ENCODE results near the gene ARL14EPL. TPM values are rescaled to one million over a fixed set of nuclear protein-coding genes. Genes with fewer than 3 reads are reported as not detected.

Gene ARL14EPL
- total RNA-seq, 2 experiments from 2014 or later, result not detected

DNA sequence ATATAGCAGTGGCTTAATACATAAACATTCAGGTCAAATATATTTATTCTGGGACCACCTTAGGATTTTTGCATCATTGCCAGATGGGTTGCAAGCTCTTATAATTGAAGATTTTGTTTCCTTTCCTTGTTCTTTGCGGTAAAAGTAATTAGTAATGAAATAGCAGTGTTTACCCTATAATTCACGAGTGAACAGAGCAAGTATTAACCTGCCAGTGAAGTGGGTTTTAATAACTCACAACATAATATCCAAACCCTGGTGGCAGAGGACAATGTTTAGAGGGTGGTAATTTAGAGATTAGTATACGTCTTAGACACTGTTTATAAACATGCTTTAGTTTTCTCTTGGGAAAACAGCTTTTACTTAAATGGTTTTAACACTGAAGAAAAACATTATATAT, 11.8 kb downstream of the ARL14EPL start:
- TF ChIP-seq, protein P1, sequence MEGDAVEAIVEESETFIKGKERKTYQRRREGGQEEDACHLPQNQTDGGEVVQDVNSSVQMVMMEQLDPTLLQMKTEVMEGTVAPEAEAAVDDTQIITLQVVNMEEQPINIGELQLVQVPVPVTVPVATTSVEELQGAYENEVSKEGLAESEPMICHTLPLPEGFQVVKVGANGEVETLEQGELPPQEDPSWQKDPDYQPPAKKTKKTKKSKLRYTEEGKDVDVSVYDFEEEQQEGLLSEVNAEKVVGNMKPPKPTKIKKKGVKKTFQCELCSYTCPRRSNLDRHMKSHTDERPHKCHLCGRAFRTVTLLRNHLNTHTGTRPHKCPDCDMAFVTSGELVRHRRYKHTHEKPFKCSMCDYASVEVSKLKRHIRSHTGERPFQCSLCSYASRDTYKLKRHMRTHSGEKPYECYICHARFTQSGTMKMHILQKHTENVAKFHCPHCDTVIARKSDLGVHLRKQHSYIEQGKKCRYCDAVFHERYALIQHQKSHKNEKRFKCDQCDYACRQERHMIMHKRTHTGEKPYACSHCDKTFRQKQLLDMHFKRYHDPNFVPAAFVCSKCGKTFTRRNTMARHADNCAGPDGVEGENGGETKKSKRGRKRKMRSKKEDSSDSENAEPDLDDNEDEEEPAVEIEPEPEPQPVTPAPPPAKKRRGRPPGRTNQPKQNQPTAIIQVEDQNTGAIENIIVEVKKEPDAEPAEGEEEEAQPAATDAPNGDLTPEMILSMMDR (IDR thresholded peaks at IDR 0.05), result no peak
- H3K27ac Mint-ChIP-seq, result no peak overlapping the region
- peaks cover 11% of the 10 kb centered on the region for H3K27me3 Mint-ChIP-seq
- no peak overlapping the region for H3K4me3 Mint-ChIP-seq
- DNase-seq (no peak), ATAC-seq (no peak)
- ChIA-PET CTCF (interaction anchor here (1.4 to 2.2 kb wide), 2 partner anchors 14 to 43 kb away, joined by 3 to 4 read pairs; no protein-coding TSS in a partner anchor), POLR2A (interaction anchor here (1.2 kb wide), 1 partner anchor 17 kb away, joined by 3 read pairs; no protein-coding TSS in a partner anchor)
- H3K9me3 Mint-ChIP-seq, result no peaks in the 10 kb centered on the region
- H3K36me3 Mint-ChIP-seq (ENCODE audit: low read depth), result no peaks in the 10 kb centered on the region
- intact Hi-C loops (cut with micrococcal nuclease), result no loop called here
- peaks cover 4% of the 10 kb centered on the region for H3K4me1 Mint-ChIP-seq (ENCODE audit: low read depth)

DNA sequence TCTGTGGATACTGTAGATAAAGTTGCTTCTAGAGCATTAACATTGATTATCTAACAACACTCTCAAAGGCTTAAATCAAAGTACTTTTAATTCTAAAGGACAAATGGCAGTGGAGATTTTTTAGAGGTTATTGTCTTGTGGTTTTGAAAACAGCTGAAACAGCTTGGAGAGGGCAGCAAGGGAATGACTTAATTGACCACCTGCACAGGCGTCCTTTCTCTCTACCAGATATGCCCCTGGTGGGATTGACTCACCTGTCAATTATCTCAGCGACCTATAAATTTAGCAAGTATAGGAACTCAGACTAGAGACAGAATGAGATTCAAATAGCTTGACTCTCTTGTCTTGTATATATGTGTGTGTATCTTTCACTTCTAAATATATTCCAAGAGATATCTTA, 13.5 kb downstream of the ARL14EPL start:
- Mint-ChIP-seq H3K4me3 (no peak overlapping the region), H3K27me3 (peaks cover 14% of the 10 kb centered on the region), H3K4me1 (ENCODE audit: low read depth) (no peaks in the 10 kb centered on the region), H3K36me3 (ENCODE audit: low read depth) (no peaks in the 10 kb centered on the region), H3K27ac (no peak overlapping the region), H3K9me3 (no peaks in the 10 kb centered on the region)
- intact Hi-C loops (cut with micrococcal nuclease), result no loop called here
- ChIA-PET POLR2A (no interaction called here), CTCF (no interaction called here)
- DNase-seq (no peak), ATAC-seq (no peak)
- TF ChIP-seq, protein P1 (IDR thresholded peaks at IDR 0.05), result no peak

DNA sequence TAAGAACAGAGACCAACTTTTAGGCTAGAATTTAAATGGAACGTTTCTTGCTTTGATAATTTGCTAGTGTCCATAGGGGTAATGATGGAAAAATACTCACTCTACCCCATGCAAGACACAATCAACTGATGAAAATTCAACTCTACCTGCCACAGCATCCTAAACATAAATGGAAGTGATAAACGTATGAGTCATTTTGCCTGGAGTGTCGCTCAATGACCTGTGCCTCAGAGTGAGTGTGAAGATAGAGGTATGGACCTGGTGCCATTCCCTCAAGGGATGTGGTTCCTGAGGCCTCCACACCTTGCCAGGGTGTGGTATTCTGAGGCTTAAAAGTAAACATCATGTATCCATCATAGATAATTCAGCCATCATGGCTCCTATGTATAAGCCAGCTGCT, 14.0 kb downstream of the ARL14EPL start:
- TF ChIP-seq, protein P1 (IDR thresholded peaks at IDR 0.05), result no peak
- peaks cover 14% of the 10 kb centered on the region for H3K27me3 Mint-ChIP-seq
- no peaks in the 10 kb centered on the region for H3K36me3 Mint-ChIP-seq (ENCODE audit: low read depth)
- no peak overlapping the region for H3K27ac Mint-ChIP-seq
- CTCF ChIA-PET, result no interaction called here
- intact Hi-C loops (cut with micrococcal nuclease), result no loop called here
- ATAC-seq, result no peak
- no peak overlapping the region for H3K4me3 Mint-ChIP-seq
- no peaks in the 10 kb centered on the region for H3K4me1 Mint-ChIP-seq (ENCODE audit: low read depth)
- DNase-seq, result no peak
- POLR2A ChIA-PET, result no interaction called here
- no peaks in the 10 kb centered on the region for H3K9me3 Mint-ChIP-seq

DNA sequence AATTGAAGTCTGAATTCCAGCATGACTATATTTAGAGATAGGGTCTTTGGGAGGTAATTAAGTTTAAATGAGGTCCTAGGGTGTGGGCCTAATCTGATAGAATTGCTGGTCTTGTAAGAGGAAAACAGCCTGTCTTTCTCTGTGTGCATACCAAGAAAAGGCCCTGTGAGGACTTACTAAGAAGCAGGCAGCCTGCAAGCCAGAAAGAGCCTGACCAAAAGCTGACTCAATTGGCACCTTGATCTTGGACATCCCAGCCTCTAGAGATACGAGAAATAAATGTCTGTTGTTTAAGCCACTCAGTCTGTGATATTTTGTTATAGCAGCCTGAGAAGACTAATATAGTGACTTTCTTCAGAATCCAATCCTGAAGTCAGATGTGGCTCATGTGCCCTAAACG, 14.6 kb downstream of the ARL14EPL start:
- peaks cover 14% of the 10 kb centered on the region for H3K27me3 Mint-ChIP-seq
- H3K4me3 Mint-ChIP-seq, result no peak overlapping the region
- H3K4me1 Mint-ChIP-seq (ENCODE audit: low read depth), result no peaks in the 10 kb centered on the region
- H3K36me3 Mint-ChIP-seq (ENCODE audit: low read depth), result no peaks in the 10 kb centered on the region
- intact Hi-C loops (cut with micrococcal nuclease), result no loop called here
- CTCF ChIA-PET, result no interaction called here
- POLR2A ChIA-PET, result no interaction called here
- H3K27ac Mint-ChIP-seq, result no peak overlapping the region
- ATAC-seq (no peak), DNase-seq (no peak)
- H3K9me3 Mint-ChIP-seq, result no peaks in the 10 kb centered on the region
- TF ChIP-seq, protein P1 (IDR thresholded peaks at IDR 0.05), result no peak

DNA sequence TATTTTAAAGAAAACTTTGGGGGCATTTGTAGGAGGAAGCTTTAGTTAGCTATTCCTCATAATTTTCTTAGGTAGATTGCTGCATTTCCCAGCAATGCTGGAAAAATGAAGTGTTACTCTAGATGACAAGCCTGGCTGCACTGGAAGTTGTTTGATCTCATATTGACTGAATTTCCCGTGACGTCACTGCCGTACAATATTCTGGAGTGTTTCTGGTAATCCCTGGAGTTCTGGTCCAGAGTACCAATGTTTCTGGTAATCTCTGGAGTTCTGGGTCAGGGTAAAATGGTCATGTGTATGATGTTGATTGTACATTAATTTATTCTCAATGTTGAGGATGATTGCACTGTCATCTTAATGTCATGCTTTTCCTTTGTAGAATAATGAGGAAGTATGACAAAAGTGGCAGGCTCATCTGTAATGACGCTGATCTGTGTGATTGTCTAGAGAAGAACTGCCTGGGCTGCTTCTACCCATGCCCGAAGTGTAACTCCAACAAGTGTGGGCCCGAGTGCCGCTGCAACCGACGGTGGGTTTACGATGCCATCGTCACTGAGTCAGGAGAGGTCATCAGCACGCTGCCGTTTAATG, 26.2 kb downstream of the ARL14EPL start:
- ChIA-PET CTCF (interaction anchor here (0.8 kb wide), 2 partner anchors 9 to 15 kb away, joined by 3 to 4 read pairs; no protein-coding TSS in a partner anchor), POLR2A (no interaction called here)
- ATAC-seq, result no peak
- no peak for DNase-seq
- Mint-ChIP-seq H3K9me3 (no peaks in the 10 kb centered on the region), H3K4me1 (ENCODE audit: low read depth) (no peaks in the 10 kb centered on the region), H3K27ac (no peak overlapping the region), H3K36me3 (ENCODE audit: low read depth) (no peaks in the 10 kb centered on the region), H3K27me3 (peaks cover 8% of the 10 kb centered on the region), H3K4me3 (no peak overlapping the region)
- TF ChIP-seq, protein P1 (IDR thresholded peaks at IDR 0.05), result no peak
- intact Hi-C loops (cut with micrococcal nuclease), result no loop called here
